Measurements from ENCODE around the gene FBXW12.
A peak's percentile ranks its signal among the peaks of the same experiment; 100 is the strongest.

FBXW12 gene

GRCh38 chr3:48436855-48437254, 64.8 kb downstream of the FBXW12 start:
- no peak for DNase-seq (ENCODE audit: low read depth)
- no peak overlapping the region for H3K4me3 ChIP-seq (ENCODE audit: low read depth, low read length)
- TF ChIP-seq CTCF (IDR thresholded peaks at IDR 0.05; ENCODE audit: control insufficient read depth, extremely low read depth, insufficient read depth), result no peak

GRCh38 chr3:48437812-48438211, 65.8 kb downstream of the FBXW12 start:
- DNase-seq (ENCODE audit: low read depth), result no peak
- no peak for TF ChIP-seq CTCF (IDR thresholded peaks at IDR 0.05; ENCODE audit: control insufficient read depth, extremely low read depth, insufficient read depth)
- no peak overlapping the region for H3K4me3 ChIP-seq (ENCODE audit: low read depth, low read length)

- peak; percentile 96 for DNase-seq (ENCODE audit: low read depth)
- H3K4me3 ChIP-seq (ENCODE audit: low read depth, low read length), result peak within 1 kb of the TSS; percentile 96
- TF ChIP-seq CTCF (IDR thresholded peaks at IDR 0.05; ENCODE audit: control insufficient read depth, extremely low read depth, insufficient read depth), result no peak
Observed at GRCh38 chr3:48439820-48440589, 68.0 kb downstream of the FBXW12 start, which contains the start of the genes CCDC51 and TMA7. TSS of gene CCDC51 (minus strand) at chr3:48440119. CDS start at chr3:48435128, 4,991 bp downstream. TSS of gene TMA7 (plus strand) at chr3:48440257. CDS start at chr3:48440297, 40 bp downstream.

GRCh38 chr3:48440590-48440958, 68.6 kb downstream of the FBXW12 start:
- no peak for DNase-seq (ENCODE audit: low read depth)
- H3K4me3 ChIP-seq (ENCODE audit: low read depth, low read length), result peak overlapping the region; percentile 96
- TF ChIP-seq CTCF (IDR thresholded peaks at IDR 0.05; ENCODE audit: control insufficient read depth, extremely low read depth, insufficient read depth), result no peak

- H3K4me3 ChIP-seq (ENCODE audit: low read depth, low read length), result no peak overlapping the region
- no peak for DNase-seq (ENCODE audit: low read depth)
- no peak for TF ChIP-seq CTCF (IDR thresholded peaks at IDR 0.05; ENCODE audit: control insufficient read depth, extremely low read depth, insufficient read depth)
Observed at GRCh38 chr3:48441940-48442339, 69.9 kb downstream of the FBXW12 start.
